HepG2 (cell line): ENCODE measurements around the gene SPG7. TPM values are rescaled to one million over a fixed set of nuclear protein-coding genes. Genes with fewer than 3 reads are reported as not detected.

Source experiments
- ARID2 ChIP-seq: sonication (generic); formaldehyde crosslinking; IDR thresholded peaks from 2 replicates; pipeline ENCODE4 v1.8.1; 2022; ENCODE audit warnings: mild to moderate bottlenecking, missing genetic modification reagents, borderline replicate concordance
- ATF3 ChIP-seq: sonication (generic); formaldehyde crosslinking; IDR thresholded peaks from 2 replicates; pipeline ENCODE4 v1.4.0; 2020; ENCODE audit warnings: missing genetic modification reagents
- CBX1 ChIP-seq: IDR thresholded peaks from one replicate; pipeline ENCODE4 v1.6.1; 2016; ENCODE audit warnings: antibody characterized with exemption, low read depth
- CREM ChIP-seq, 2 experiments: sonication (generic) in 1 of 2; formaldehyde crosslinking in 1 of 2; IDR thresholded peaks; 2 replicates each; pipeline versions ENCODE4 v1.4.0 to v1.6.1; 2016 to 2020; ENCODE audit warnings: antibody characterized with exemption in 1 of 2, mild to moderate bottlenecking in 1 of 2, missing genetic modification reagents in 1 of 2
- EED ChIP-seq: sonication (generic); formaldehyde crosslinking; IDR thresholded peaks from 2 replicates; pipeline ENCODE4 v1.5.0; 2020; ENCODE audit warnings: mild to moderate bottlenecking, missing genetic modification reagents
- EZH2 ChIP-seq: conservative IDR thresholded peaks from 2 replicates; pipeline ENCODE4 v1.6.1; 2012; ENCODE audit warnings: mild to moderate bottlenecking, low read depth, low read length, moderate library complexity
- FOXO1 ChIP-seq: sonication (generic); formaldehyde crosslinking; IDR thresholded peaks from 2 replicates; pipeline ENCODE4 v1.4.0; 2020; ENCODE audit warnings: missing genetic modification reagents
- HNF1A ChIP-seq, 2 experiments: sonication (generic) in 1 of 2; formaldehyde crosslinking in 1 of 2; IDR thresholded peaks; 2 replicates each; pipeline versions ENCODE4 v1.4.0 to v1.6.1; 2016 to 2020; ENCODE audit warnings: borderline replicate concordance in 1 of 2, low read depth in 1 of 2, mild to moderate bottlenecking in 1 of 2, missing genetic modification reagents in 1 of 2
- SALL1 ChIP-seq: sonication (generic); formaldehyde crosslinking; IDR thresholded peaks from 2 replicates; pipeline ENCODE4 v1.8.0; 2022; ENCODE audit warnings: mild to moderate bottlenecking, missing genetic modification reagents
- SIX4 ChIP-seq: sonication (generic); formaldehyde crosslinking; IDR thresholded peaks from 2 replicates; pipeline ENCODE4 v1.4.0; 2020; ENCODE audit warnings: missing genetic modification reagents
- SNRNP70 ChIP-seq: fragments of 200-400 bp; formaldehyde crosslinking; IDR thresholded peaks from 2 replicates; pipeline ENCODE4 v1.6.1; 2017; ENCODE audit warnings: mild to moderate bottlenecking, low read depth, low read length, moderate library complexity
- SP2 ChIP-seq: sonication (generic); formaldehyde crosslinking; IDR thresholded peaks from 2 replicates; pipeline ENCODE4 v1.5.1; 2020; ENCODE audit warnings: mild to moderate bottlenecking, missing genetic modification reagents
- SRF ChIP-seq: IDR thresholded peaks from 2 replicates; pipeline ENCODE4 v1.6.1; 2011; ENCODE audit warnings: mild to moderate bottlenecking, low read depth, low read length, moderate library complexity
- STAT6 ChIP-seq: sonication (generic); formaldehyde crosslinking; IDR thresholded peaks from 2 replicates; pipeline ENCODE4 v1.4.0; 2020; ENCODE audit warnings: missing genetic modification reagents, mild to moderate bottlenecking, borderline replicate concordance
- TFDP2 ChIP-seq: sonication (generic); formaldehyde crosslinking; IDR thresholded peaks from 2 replicates; pipeline ENCODE4 v1.4.0; 2020; ENCODE audit warnings: missing genetic modification reagents
- TGIF2 ChIP-seq: IDR thresholded peaks from 2 replicates; pipeline ENCODE4 v1.6.1; 2016; ENCODE audit warnings: control low read depth, missing compliant biosample characterization
- ZBTB3 ChIP-seq: sonication (generic); formaldehyde crosslinking; IDR thresholded peaks from 2 replicates; pipeline ENCODE4 v1.4.0; 2020; ENCODE audit warnings: low read depth, mild to moderate bottlenecking, moderate library complexity, missing genetic modification reagents, borderline replicate concordance
- ZFP36L2 ChIP-seq: sonication (generic); formaldehyde crosslinking; IDR thresholded peaks from 2 replicates; pipeline ENCODE4 v1.4.0; 2020; ENCODE audit warnings: missing genetic modification reagents
- ZFP90 ChIP-seq: sonication (generic); formaldehyde crosslinking; IDR thresholded peaks from 2 replicates; pipeline ENCODE4 v1.8.0; 2022; ENCODE audit warnings: missing genetic modification reagents, mild to moderate bottlenecking, inconsistent platforms, borderline replicate concordance
- ZIK1 ChIP-seq: sonication (generic); formaldehyde crosslinking; IDR thresholded peaks from 2 replicates; pipeline ENCODE4 v1.5.0; 2020; ENCODE audit warnings: mild to moderate bottlenecking, low read depth, missing genetic modification reagents, borderline replicate concordance
- ZNF670 ChIP-seq: sonication (generic); formaldehyde crosslinking; IDR thresholded peaks from 2 replicates; pipeline ENCODE4 v1.8.0; 2022; ENCODE audit warnings: mild to moderate bottlenecking, missing genetic modification reagents, borderline replicate concordance
- ZNF772 ChIP-seq: sonication (generic); formaldehyde crosslinking; IDR thresholded peaks from 2 replicates; pipeline ENCODE4 v1.5.0; 2020; ENCODE audit warnings: mild to moderate bottlenecking, missing genetic modification reagents
- polyA plus RNA-seq, 8 experiments: library from polyadenylated mRNA; depleted of rRNA in 3 of 8; stranded (reverse) in 7 of 8; unstranded in 1 of 8; fragments of >200 nt; fragmentation: Illumina TruSeq in 4 of 8; extraction: Trizol in 4 of 8; gene quantifications; 2 replicates each; pipeline versions ENCODE4 v1.2.1 to v1.2.3, GENCODE V29; 2011 to 2016; ENCODE audit warnings: low read depth in 4 of 8, missing spikeins in 1 of 8, mixed read lengths in 1 of 8; ENCODE audit not compliant: insufficient read depth in 1 of 8
- total RNA-seq, 5 experiments: library from RNA; depleted of rRNA; stranded (reverse); fragments of >200 nt; fragmentation: Illumina TruSeq; extraction: Trizol; gene quantifications; 2 replicates each; pipeline ENCODE4 v1.2.3, GENCODE V29; 2016; ENCODE audit warnings: low read depth in 1 of 5

SPG7 gene
- total and polyA plus RNA-seq, 2 of the 13 experiments (the other 11 are each of a cell fraction or from before 2014, with no cell fraction given) = 66.0 to 136 TPM

- TF ChIP-seq STAT6 (no peak), ZNF772 (CRISPR knock-in tag) (no peak), ATF3 (peak; percentile 79), TFDP2 (no peak), TGIF2 (CRISPR knock-in tag) (no peak; the same call in 1 of the 2 replicates), EZH2 (no peak), FOXO1 (CRISPR knock-in tag) (0 out of 2 replicates have a peak, but pooled peaks have one; percentile 18), ZBTB3 (no peak), SRF (no peak), SNRNP70 (no peak), SALL1 (CRISPR knock-in tag) (peak; percentile 40; the same call in 1 of the 2 replicates), EED (no peak), CREM (IDR thresholded peaks at IDR 0.05) (no peak; the same call in 1 of the 2 replicates), CREM (CRISPR knock-in tag; IDR thresholded peaks at IDR 0.05) (no peak), SIX4 (no peak), ZIK1 (CRISPR knock-in tag) (no peak), ZNF670 (CRISPR knock-in tag) (no peak), SP2 (CRISPR knock-in tag) (no peak), HNF1A (IDR thresholded peaks at IDR 0.05; ENCODE audit: low read depth) (no peak), HNF1A (CRISPR knock-in tag; IDR thresholded peaks at IDR 0.05; ENCODE audit: borderline replicate concordance) (no peak), CBX1 (no peak), ZFP36L2 (no peak), ARID2 (no peak), ZFP90 (CRISPR knock-in tag) (no peak)
Measured at GRCh38 chr16:89478576-89479221, 29.5 kb upstream of the SPG7 start (continued).
